ENCODE results near the gene PDE8B.

PDE8B gene

DNA sequence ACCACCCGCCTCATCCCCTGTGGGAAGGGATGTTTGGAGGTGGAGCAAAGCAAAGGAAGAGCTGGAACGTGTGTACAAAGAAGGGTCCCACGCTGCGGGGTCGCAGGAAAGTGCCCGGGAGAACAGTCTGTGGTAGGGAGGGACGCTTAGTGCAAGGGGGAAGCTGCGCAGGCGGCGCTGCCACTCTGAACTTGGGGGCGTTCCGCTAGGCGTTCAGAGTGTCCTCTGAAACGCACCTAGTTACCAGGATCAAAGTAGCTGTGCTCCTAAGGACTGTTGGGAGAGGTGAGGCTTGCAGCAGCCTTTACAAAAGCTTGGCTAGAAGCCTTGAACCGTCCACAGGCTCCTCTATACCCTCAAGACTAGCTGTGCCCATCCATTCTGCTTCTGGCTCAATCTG, 29.3 kb upstream of the PDE8B start:
- TF ChIP-seq OSR1 (CRISPR knock-in tag; IDR thresholded peaks at IDR 0.05): no peak
- no peak for ATAC-seq

DNA sequence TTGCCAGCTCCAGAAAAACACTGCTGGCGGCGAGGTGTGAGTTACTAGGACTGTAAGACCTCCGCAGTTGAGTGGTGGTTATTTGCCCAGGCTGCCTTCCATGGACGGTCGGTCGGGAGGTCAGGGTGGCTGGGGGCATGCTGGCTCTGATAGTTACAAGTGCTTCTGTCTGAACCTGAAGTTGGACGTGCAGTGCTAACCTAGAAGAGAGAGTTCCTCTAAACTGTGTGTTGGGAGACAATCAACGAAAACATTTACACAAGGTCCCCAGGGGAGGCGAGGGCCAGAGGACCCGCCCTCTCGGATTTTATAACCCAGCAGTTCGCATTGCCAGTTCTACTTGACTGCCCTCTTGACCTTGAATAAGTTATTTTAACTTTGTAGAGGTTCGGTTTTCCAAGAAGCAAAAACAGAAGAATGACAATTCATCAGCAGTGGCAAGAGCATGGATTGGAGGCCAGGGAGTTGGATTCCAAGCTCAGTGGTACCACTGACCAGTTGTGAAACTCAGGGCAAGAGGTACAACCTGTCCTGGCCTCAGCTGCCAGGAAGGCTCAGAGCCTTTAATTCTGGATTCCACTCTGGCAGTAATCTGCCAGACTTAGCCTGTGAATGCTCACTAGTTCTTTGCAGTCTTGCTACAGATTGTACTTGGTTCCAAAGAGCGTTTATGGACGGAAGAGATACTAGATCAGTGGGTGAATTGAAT, 28.7 kb upstream of the PDE8B start:
- ATAC-seq: no peak
- TF ChIP-seq, protein P1, sequence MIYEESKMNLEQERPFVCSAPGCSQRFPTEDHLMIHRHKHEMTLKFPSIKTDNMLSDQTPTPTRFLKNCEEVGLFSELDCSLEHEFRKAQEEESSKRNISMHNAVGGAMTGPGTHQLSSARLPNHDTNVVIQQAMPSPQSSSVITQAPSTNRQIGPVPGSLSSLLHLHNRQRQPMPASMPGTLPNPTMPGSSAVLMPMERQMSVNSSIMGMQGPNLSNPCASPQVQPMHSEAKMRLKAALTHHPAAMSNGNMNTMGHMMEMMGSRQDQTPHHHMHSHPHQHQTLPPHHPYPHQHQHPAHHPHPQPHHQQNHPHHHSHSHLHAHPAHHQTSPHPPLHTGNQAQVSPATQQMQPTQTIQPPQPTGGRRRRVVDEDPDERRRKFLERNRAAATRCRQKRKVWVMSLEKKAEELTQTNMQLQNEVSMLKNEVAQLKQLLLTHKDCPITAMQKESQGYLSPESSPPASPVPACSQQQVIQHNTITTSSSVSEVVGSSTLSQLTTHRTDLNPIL (CRISPR knock-in tag; IDR thresholded peaks at IDR 0.05; ENCODE audit: low read depth): no peak
- no peak for TF ChIP-seq RARB (CRISPR knock-in tag; IDR thresholded peaks at IDR 0.05)

DNA sequence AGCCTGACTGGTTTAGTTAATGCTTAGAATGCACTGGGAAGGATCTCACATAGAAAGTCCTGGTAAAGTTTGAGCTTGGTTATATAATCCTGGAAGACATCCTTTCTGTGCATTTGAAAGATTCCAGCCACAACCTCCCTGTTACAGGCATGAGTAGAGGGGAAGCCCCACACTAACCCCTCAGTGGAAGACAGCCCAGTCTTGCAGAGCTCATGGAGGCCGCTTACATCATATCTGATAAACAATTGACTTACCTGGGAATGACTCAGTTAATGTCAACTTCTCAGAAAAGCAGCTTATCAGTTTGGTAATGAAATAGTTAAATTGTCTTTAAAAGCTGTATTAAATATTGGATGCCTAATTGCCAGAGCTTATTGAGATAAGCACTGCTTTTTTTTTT, 28.1 kb upstream of the PDE8B start:
- ATAC-seq: no peak
- TF ChIP-seq ZFP3 (CRISPR knock-in tag; IDR thresholded peaks at IDR 0.05) (no peak), ZNF8 (CRISPR knock-in tag; IDR thresholded peaks at IDR 0.05) (no peak), TCF4 (CRISPR knock-in tag; IDR thresholded peaks at IDR 0.05; ENCODE audit: borderline replicate concordance) (no peak), GLIS3 (CRISPR knock-in tag; IDR thresholded peaks at IDR 0.05) (no peak), PPARA (CRISPR knock-in tag; IDR thresholded peaks at IDR 0.05; ENCODE audit: borderline replicate concordance) (no peak), OSR1 (CRISPR knock-in tag; IDR thresholded peaks at IDR 0.05) (no peak), CSDC2 (CRISPR knock-in tag; IDR thresholded peaks at IDR 0.05) (no peak), ARNTL (CRISPR knock-in tag; IDR thresholded peaks at IDR 0.05; ENCODE audit: borderline replicate concordance, low read depth) (no peak), ZC3H10 (CRISPR knock-in tag; IDR thresholded peaks at IDR 0.05) (no peak), BACH2 (CRISPR knock-in tag; IDR thresholded peaks at IDR 0.05; ENCODE audit: borderline replicate concordance) (no peak), ZNF565 (CRISPR knock-in tag; conservative IDR thresholded peaks at IDR 0.05; ENCODE audit: low read depth) (no peak), ISL1 (CRISPR knock-in tag; IDR thresholded peaks at IDR 0.05) (no peak), RARB (CRISPR knock-in tag; IDR thresholded peaks at IDR 0.05) (no peak), ZFP30 (CRISPR knock-in tag; IDR thresholded peaks at IDR 0.05) (no peak), ESRRG (CRISPR knock-in tag; IDR thresholded peaks at IDR 0.05) (no peak), ZNF70 (CRISPR knock-in tag; IDR thresholded peaks at IDR 0.05) (no peak)
- TF ChIP-seq, protein P2, sequence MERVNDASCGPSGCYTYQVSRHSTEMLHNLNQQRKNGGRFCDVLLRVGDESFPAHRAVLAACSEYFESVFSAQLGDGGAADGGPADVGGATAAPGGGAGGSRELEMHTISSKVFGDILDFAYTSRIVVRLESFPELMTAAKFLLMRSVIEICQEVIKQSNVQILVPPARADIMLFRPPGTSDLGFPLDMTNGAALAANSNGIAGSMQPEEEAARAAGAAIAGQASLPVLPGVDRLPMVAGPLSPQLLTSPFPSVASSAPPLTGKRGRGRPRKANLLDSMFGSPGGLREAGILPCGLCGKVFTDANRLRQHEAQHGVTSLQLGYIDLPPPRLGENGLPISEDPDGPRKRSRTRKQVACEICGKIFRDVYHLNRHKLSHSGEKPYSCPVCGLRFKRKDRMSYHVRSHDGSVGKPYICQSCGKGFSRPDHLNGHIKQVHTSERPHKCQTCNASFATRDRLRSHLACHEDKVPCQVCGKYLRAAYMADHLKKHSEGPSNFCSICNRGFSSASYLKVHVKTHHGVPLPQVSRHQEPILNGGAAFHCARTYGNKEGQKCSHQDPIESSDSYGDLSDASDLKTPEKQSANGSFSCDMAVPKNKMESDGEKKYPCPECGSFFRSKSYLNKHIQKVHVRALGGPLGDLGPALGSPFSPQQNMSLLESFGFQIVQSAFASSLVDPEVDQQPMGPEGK (CRISPR knock-in tag; IDR thresholded peaks at IDR 0.05; ENCODE audit: borderline replicate concordance): no peak
- TF ChIP-seq, protein P3, sequence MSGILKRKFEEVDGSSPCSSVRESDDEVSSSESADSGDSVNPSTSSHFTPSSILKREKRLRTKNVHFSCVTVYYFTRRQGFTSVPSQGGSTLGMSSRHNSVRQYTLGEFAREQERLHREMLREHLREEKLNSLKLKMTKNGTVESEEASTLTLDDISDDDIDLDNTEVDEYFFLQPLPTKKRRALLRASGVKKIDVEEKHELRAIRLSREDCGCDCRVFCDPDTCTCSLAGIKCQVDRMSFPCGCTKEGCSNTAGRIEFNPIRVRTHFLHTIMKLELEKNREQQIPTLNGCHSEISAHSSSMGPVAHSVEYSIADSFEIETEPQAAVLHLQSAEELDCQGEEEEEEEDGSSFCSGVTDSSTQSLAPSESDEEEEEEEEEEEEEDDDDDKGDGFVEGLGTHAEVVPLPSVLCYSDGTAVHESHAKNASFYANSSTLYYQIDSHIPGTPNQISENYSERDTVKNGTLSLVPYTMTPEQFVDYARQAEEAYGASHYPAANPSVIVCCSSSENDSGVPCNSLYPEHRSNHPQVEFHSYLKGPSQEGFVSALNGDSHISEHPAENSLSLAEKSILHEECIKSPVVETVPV (CRISPR knock-in tag; IDR thresholded peaks at IDR 0.05): no peak
- TF ChIP-seq, protein P1 (CRISPR knock-in tag; IDR thresholded peaks at IDR 0.05; ENCODE audit: low read depth): no peak

DNA sequence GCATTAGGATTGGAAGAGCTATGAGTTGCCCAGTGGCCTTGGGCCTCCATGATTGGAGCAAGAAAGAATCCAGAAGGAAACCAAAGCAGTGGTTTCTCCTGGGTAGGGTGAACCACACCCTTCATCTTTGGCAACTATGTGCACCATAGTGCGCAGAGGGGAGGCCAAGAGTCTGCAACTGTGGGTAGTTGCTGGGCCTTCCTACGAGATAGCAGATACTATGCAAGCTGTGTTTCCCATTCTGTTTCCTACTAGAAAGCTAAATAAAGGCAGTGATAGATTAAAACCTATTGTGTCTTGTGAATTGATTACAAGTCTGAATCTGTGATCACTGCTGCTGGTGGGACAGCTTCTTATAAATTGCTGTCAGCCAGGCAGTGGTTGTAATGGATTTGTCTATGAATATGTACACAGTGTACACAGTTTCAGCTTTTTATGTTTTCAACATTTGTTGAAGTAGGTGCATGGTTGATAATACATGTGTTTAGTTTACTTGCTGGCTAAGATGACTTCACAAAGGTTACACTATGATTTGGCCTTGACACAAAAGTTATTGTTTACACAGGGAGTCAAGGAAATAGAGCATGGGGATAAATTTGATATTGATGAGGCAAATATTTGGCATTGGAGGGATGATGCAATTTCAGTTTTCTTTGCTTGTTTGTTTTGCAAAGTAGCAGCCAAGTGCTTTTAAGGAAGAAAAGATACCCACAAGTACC, 23.7 kb upstream of the PDE8B start:
- TF ChIP-seq ZNF8 (CRISPR knock-in tag; IDR thresholded peaks at IDR 0.05): no peak
- TF ChIP-seq, protein P4, sequence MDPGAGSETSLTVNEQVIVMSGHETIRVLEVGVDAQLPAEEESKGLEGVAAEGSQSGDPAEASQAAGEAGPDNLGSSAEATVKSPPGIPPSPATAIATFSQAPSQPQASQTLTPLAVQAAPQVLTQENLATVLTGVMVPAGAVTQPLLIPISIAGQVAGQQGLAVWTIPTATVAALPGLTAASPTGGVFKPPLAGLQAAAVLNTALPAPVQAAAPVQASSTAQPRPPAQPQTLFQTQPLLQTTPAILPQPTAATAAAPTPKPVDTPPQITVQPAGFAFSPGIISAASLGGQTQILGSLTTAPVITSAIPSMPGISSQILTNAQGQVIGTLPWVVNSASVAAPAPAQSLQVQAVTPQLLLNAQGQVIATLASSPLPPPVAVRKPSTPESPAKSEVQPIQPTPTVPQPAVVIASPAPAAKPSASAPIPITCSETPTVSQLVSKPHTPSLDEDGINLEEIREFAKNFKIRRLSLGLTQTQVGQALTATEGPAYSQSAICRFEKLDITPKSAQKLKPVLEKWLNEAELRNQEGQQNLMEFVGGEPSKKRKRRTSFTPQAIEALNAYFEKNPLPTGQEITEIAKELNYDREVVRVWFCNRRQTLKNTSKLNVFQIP (CRISPR knock-in tag; IDR thresholded peaks at IDR 0.05; ENCODE audit: borderline replicate concordance, low read depth): no peak
- no peak for TF ChIP-seq ARNTL (CRISPR knock-in tag; IDR thresholded peaks at IDR 0.05; ENCODE audit: borderline replicate concordance, low read depth)
- TF ChIP-seq PPARA (CRISPR knock-in tag; IDR thresholded peaks at IDR 0.05; ENCODE audit: borderline replicate concordance): no peak
- no peak for TF ChIP-seq ISL1 (CRISPR knock-in tag; IDR thresholded peaks at IDR 0.05)
- TF ChIP-seq TCF4 (CRISPR knock-in tag; IDR thresholded peaks at IDR 0.05; ENCODE audit: borderline replicate concordance): no peak
- no peak for TF ChIP-seq ZNF70 (CRISPR knock-in tag; IDR thresholded peaks at IDR 0.05)
- TF ChIP-seq ZFP30 (CRISPR knock-in tag; IDR thresholded peaks at IDR 0.05): no peak

More for the DNA sequence above, 23.7 kb upstream of the PDE8B start:
- ATAC-seq: no peak
